HCT116 (cell line): Measurements from ENCODE around the gene ERLIN1. TPM values are rescaled to one million over a fixed set of nuclear protein-coding genes. Genes with fewer than 3 reads are reported as not detected.

Experiments
- ATAC-seq: fragments of 200-7000 bp; cut with Tn5 transposase; 2 replicates; pipeline ENCODE4 v1.9.1; 2020; ENCODE audit warnings: mild to moderate bottlenecking, moderate library complexity
- BruUV-seq: library from RNA; stranded (reverse); fragments of 400-500 nt; replicated peaks from 2 replicates; lab custom pipeline; 2021; lab: Mats Ljungman, UMichigan
- CTCF ChIA-PET: fragments of 300-600 bp; sonication (Branson Sonifier 250); formaldehyde crosslinking; loops from one replicate; lab custom pipeline; 2021; ENCODE audit warnings: antibody characterized with exemption; lab: Charles Lee
- POLR2A ChIA-PET: fragments of 300-600, 350-600 bp; sonication (Branson Sonifier 250); formaldehyde crosslinking; loops from one replicate; lab custom pipeline; 2021; ENCODE audit warnings: antibody characterized with exemption; lab: Charles Lee
- RAD21 ChIA-PET, 2 experiments: fragments of 300-600 bp; sonication (Branson Sonifier 250); formaldehyde crosslinking; loops; one replicate each; lab custom pipeline; 2023; ENCODE audit warnings: low total read pairs in 2 of 2; ENCODE audit not compliant: uncharacterized antibody in 2 of 2, unreplicated experiment in 2 of 2, low non-redundant PET in 1 of 2; lab: Charles Lee
- DNase-seq: peaks from one replicate; pipeline ENCODE4 v3.0.0-alpha.2; 2010; ENCODE audit warnings: low read depth, low spot score
- H2AFZ ChIP-seq: fragments of 200-600 bp; shearing (Covaris generic), sonication (generic); 2 replicates; pipeline ENCODE4 v1.6.1; 2017; ENCODE audit warnings: low read depth, mixed run types, mixed read lengths, antibody characterized with exemption, low read length; ENCODE audit not compliant: poor library complexity, severe bottlenecking
- H3K27ac ChIP-seq: 2 replicates; pipeline ENCODE4 v1.5.1; 2012; ENCODE audit warnings: low read depth, low read length
- H3K27me3 ChIP-seq: fragments of 200-600 bp; sonication (generic); 2 replicates; pipeline ENCODE4 v1.6.1; 2016; ENCODE audit warnings: mixed run types, low read length, mixed read lengths; ENCODE audit not compliant: insufficient read depth
- H3K36me3 ChIP-seq, 2 experiments: fragments of 200-500 bp in 1 of 2; fragments of 200-600 bp in 1 of 2; sonication (Bioruptor generic) in 1 of 2; sonication (generic) in 1 of 2; 2 replicates each; pipeline versions ENCODE4 v1.5.1 to v1.6.1; 2014 to 2016; ENCODE audit warnings: low read length in 2 of 2, inconsistent platforms in 1 of 2, mixed read lengths in 1 of 2, mixed run types in 1 of 2; ENCODE audit not compliant: insufficient read depth in 2 of 2, control insufficient read depth in 1 of 2
- H3K4me1 ChIP-seq, 2 experiments: fragments of 200-600 bp in 1 of 2; sonication (generic) in 1 of 2; 2 replicates each; pipeline versions ENCODE4 v1.5.1 to v1.6.1; 2012 to 2017; ENCODE audit warnings: low read length in 2 of 2, inconsistent platforms in 1 of 2, mild to moderate bottlenecking in 1 of 2, mixed read lengths in 1 of 2, mixed run types in 1 of 2, moderate library complexity in 1 of 2; ENCODE audit not compliant: insufficient read depth in 2 of 2, control insufficient read depth in 1 of 2
- H3K4me2 ChIP-seq: fragments of 200-600 bp; sonication (generic); 2 replicates; pipeline ENCODE4 v1.6.1; 2017; ENCODE audit warnings: mixed run types, low read length, mixed read lengths
- H3K4me3 ChIP-seq, 2 experiments: fragments of 200-600 bp in 1 of 2; sonication (generic) in 1 of 2; replicated peaks in 1 of 2; 2 replicates each; pipeline ENCODE4 v1.5.1; 2011 to 2016; ENCODE audit warnings: low read length in 2 of 2, control low read depth in 1 of 2, low read depth in 1 of 2, mild to moderate bottlenecking in 1 of 2, mixed read lengths in 1 of 2, mixed run types in 1 of 2
- H3K79me2 ChIP-seq: fragments of 200-600 bp; sonication (generic); 2 replicates; pipeline ENCODE4 v1.6.1; 2017; ENCODE audit warnings: mild to moderate bottlenecking, mixed run types, low read length, moderate library complexity, mixed read lengths; ENCODE audit not compliant: insufficient read depth
- H3K9ac ChIP-seq: fragments of 200-600 bp; sonication (generic); 2 replicates; pipeline ENCODE4 v1.6.1; 2016; ENCODE audit warnings: low read length, mixed read lengths
- H3K9me2 ChIP-seq: fragments of 200-600 bp; sonication (generic), shearing (Covaris generic); 2 replicates; pipeline ENCODE4 v1.6.1; 2017; ENCODE audit warnings: mixed run types, mild to moderate bottlenecking, moderate library complexity; ENCODE audit not compliant: insufficient read depth
- H3K9me3 ChIP-seq, 2 experiments: fragments of 200-500 bp in 1 of 2; fragments of 200-600 bp in 1 of 2; sonication (Bioruptor generic) in 1 of 2; sonication (generic) in 1 of 2; 2 replicates each; pipeline ENCODE4 v1.6.1; 2014 to 2017; ENCODE audit warnings: low read length in 2 of 2, mixed read lengths in 2 of 2, inconsistent platforms in 1 of 2, low read depth in 1 of 2, mild to moderate bottlenecking in 1 of 2, mixed run types in 1 of 2, moderate library complexity in 1 of 2; ENCODE audit not compliant: control insufficient read depth in 1 of 2, insufficient read depth in 1 of 2
- H4K20me1 ChIP-seq: fragments of 200-600 bp; sonication (generic), shearing (Covaris generic); 2 replicates; pipeline ENCODE4 v1.6.1; 2017; ENCODE audit warnings: mixed run types, mild to moderate bottlenecking, moderate library complexity; ENCODE audit not compliant: insufficient read depth
- ATF3 ChIP-seq: IDR thresholded peaks from 2 replicates; pipeline ENCODE4 v1.6.1; 2012
- CBX3 ChIP-seq: IDR thresholded peaks from 2 replicates; pipeline ENCODE4 v1.6.1; 2012; ENCODE audit warnings: low read depth
- CEBPB ChIP-seq: IDR thresholded peaks from 2 replicates; pipeline ENCODE4 v1.6.1; 2012; ENCODE audit warnings: low read depth
- EGR1 ChIP-seq: IDR thresholded peaks from 2 replicates; pipeline ENCODE4 v1.6.1; 2012; ENCODE audit warnings: low read depth
- EZH2phosphoT487 ChIP-seq: fragments of 200-600 bp; IDR thresholded peaks from 2 replicates; pipeline ENCODE4 v1.6.1; 2018; ENCODE audit warnings: antibody characterized with exemption, borderline replicate concordance
- JUND ChIP-seq: IDR thresholded peaks from 2 replicates; pipeline ENCODE4 v1.6.1; 2012
- POLR2AphosphoS5 ChIP-seq: IDR thresholded peaks from 2 replicates; pipeline ENCODE4 v1.6.1; 2011; ENCODE audit warnings: mild to moderate bottlenecking, low read depth, low read length, moderate library complexity
- RAD21 ChIP-seq: IDR thresholded peaks from 2 replicates; pipeline ENCODE4 v1.6.1; 2012; ENCODE audit warnings: low read depth, mild to moderate bottlenecking
- REST ChIP-seq: IDR thresholded peaks from 2 replicates; pipeline ENCODE4 v1.6.1; 2012; ENCODE audit warnings: low read depth
- SP1 ChIP-seq: IDR thresholded peaks from 2 replicates; pipeline ENCODE4 v1.6.1; 2012; ENCODE audit warnings: low read depth
- SRF ChIP-seq: IDR thresholded peaks from 2 replicates; pipeline ENCODE4 v1.6.1; 2012; ENCODE audit warnings: low read depth
- TCF7L2 ChIP-seq: IDR thresholded peaks from 2 replicates; pipeline ENCODE4 v1.7.0; 2011; ENCODE audit warnings: borderline replicate concordance, inconsistent platforms; ENCODE audit not compliant: insufficient read depth, insufficient read length; ENCODE audit errors: extremely low read depth
- ZBTB33 ChIP-seq: IDR thresholded peaks from 2 replicates; pipeline ENCODE4 v1.6.1; 2011; ENCODE audit warnings: mild to moderate bottlenecking, low read length, moderate library complexity; ENCODE audit not compliant: insufficient replicate concordance; ENCODE audit errors: extremely low read depth
- ZNF274 ChIP-seq: fragments of 200-500 bp; sonication (Bioruptor generic); IDR thresholded peaks from 2 replicates; pipeline ENCODE4 v1.6.1; 2014; ENCODE audit warnings: mild to moderate bottlenecking, low read depth, low read length, inconsistent platforms
- intact Hi-C: fragments of 100-400 bp; cut with micrococcal nuclease; formaldehyde crosslinking; loops from 2 replicates; pipeline ENCODE4 v1.10.0; 2022
- total RNA-seq: library from RNA; stranded (reverse); gene quantifications from one replicate; pipeline ENCODE4 v1.2.1, GENCODE V29; 2021; ENCODE audit not compliant: unreplicated experiment

Gene ERLIN1
- total RNA-seq, 1 experiment from 2014 or later = 64.5 TPM

- H3K4me1 ChIP-seq = peaks cover 0 to 28% of the 10 kb centered on the region in 2 experiments; a peak in 2 of 4 replicates
- ChIA-PET RAD21 (no interaction called here), POLR2A (no interaction called here), CTCF (interaction anchor here (1.1 kb wide), 1 partner anchor 301 kb away, joined by 3 read pairs; no protein-coding TSS in a partner anchor)
- TF ChIP-seq ZNF274 (no peak), POLR2AphosphoS5 (0 out of 2 replicates have a peak, but pooled peaks have one; percentile 15)
- ATAC-seq (peak; percentile 36), DNase-seq (no peak)
- H3K4me2 ChIP-seq = no peak overlapping the region
- no peaks in the 10 kb centered on the region for H3K79me2 ChIP-seq
- no peak overlapping the region for H3K27ac ChIP-seq
- intact Hi-C loops = no loop called here
- no peaks in the 10 kb centered on the region for H4K20me1 ChIP-seq
- peaks cover 11 to 20% of the 10 kb centered on the region in 2 experiments for H3K36me3 ChIP-seq
- H3K9me2 ChIP-seq = no peaks in the 10 kb centered on the region
- H2AFZ ChIP-seq = no peak overlapping the region
- no TSS peak for BruUV-seq
- H3K27me3 ChIP-seq = no peaks in the 10 kb centered on the region
- H3K9ac ChIP-seq = no peak overlapping the region
- no peak overlapping the region for H3K4me3 ChIP-seq
- H3K9me3 ChIP-seq = no peaks in the 10 kb centered on the region
Measured at GRCh38 chr10:100146875-100147650, 38.8 kb downstream of the ERLIN1 start.

GRCh38 chr10:100146398-100146797 is 39.4 kb downstream of the ERLIN1 start:
- CTCF ChIA-PET = interaction anchor here (1.1 kb wide), 1 partner anchor 301 kb away, joined by 3 read pairs; no protein-coding TSS in a partner anchor
- no peak overlapping the region for H3K27ac ChIP-seq
- TF ChIP-seq POLR2AphosphoS5 = no peak
- no peak for TF ChIP-seq JUND
- TF ChIP-seq CBX3 = no peak
- TF ChIP-seq ZBTB33 = no peak
- no peak for TF ChIP-seq SP1
- no peak for TF ChIP-seq SRF
- no peak for TF ChIP-seq CEBPB
- TF ChIP-seq TCF7L2 = no peak
- no peak for TF ChIP-seq REST
- no peak for TF ChIP-seq ATF3
- no peak for TF ChIP-seq RAD21
- TF ChIP-seq EZH2phosphoT487 = no peak
- no peak for TF ChIP-seq EGR1

More at GRCh38 chr10:100146398-100146797, 39.4 kb downstream of the ERLIN1 start:
- DNase-seq (no peak), ATAC-seq (no peak)
- H4K20me1 ChIP-seq = no peaks in the 10 kb centered on the region
- H3K9ac ChIP-seq = no peak overlapping the region
- POLR2A ChIA-PET = no interaction called here
- RAD21 ChIA-PET = no interaction called here
- BruUV-seq = no TSS peak
- H3K9me2 ChIP-seq = no peaks in the 10 kb centered on the region
- intact Hi-C loops = no loop called here
- no peaks in the 10 kb centered on the region for H3K27me3 ChIP-seq
- no peaks in the 10 kb centered on the region for H3K9me3 ChIP-seq
- H3K79me2 ChIP-seq = no peaks in the 10 kb centered on the region
- no peak overlapping the region for H2AFZ ChIP-seq
- no peak overlapping the region for H3K4me3 ChIP-seq
- H3K4me1 ChIP-seq = peaks cover 0 to 28% of the 10 kb centered on the region in 2 experiments; a peak in 2 of 4 replicates
- H3K4me2 ChIP-seq = no peak overlapping the region
- H3K36me3 ChIP-seq = peaks cover 4 to 14% of the 10 kb centered on the region in 2 experiments; a peak in 3 of 4 replicates
